ENCODE measurements around the gene GPR84.
"Not testable (repeated sequence)": the region's sequence is repeated elsewhere in the genome, so short reads cannot be mapped to it uniquely, and the experiment has no call there.

GPR84 gene

GRCh38 chr12:54330442-54330841 is 33.8 kb downstream of the GPR84 start:
- no peak for DNase-seq

GRCh38 chr12:54329759-54330158 is 34.5 kb downstream of the GPR84 start:
- no peak for DNase-seq

GRCh38 chr12:54328595-54329337 is 35.5 kb downstream of the GPR84 start:
- DNase-seq, result no peak

- DNase-seq, result not testable (repeated sequence)
Observed at GRCh38 chr12:54325442-54326109, 38.7 kb downstream of the GPR84 start.

GRCh38 chr12:54324617-54325441 is 39.5 kb downstream of the GPR84 start, which contains the start of gene COPZ1:
TSS of gene COPZ1 (plus strand) at chr12:54325131. CDS start at chr12:54325164, 33 bp downstream.
- DNase-seq, result peak; percentile 66 to 100 (median 94)

- DNase-seq, result no peak
Observed at GRCh38 chr12:54321363-54321762, 42.9 kb downstream of the GPR84 start.
